RWPE2 (cell line): ENCODE results near the gene MAN1C1.

Source experiments
- ATAC-seq: fragments of 200-7000 bp; cut with Tn5 transposase; 3 replicates; pipeline ENCODE4 v1.9.1; 2021; ENCODE audit warnings: low read depth
- DNase-seq: peaks from one replicate; pipeline ENCODE4 v3.0.0-alpha.2; 2020; ENCODE audit warnings: low spot score
- H3K27ac ChIP-seq: fragments of 450-650 bp; 2 replicates; pipeline ENCODE4 v1.5.1; 2017; ENCODE audit warnings: mild to moderate bottlenecking; ENCODE audit not compliant: poor library complexity, severe bottlenecking
- H3K27me3 ChIP-seq: fragments of 250-450 bp; sonication (Bioruptor Pico); 2 replicates; pipeline ENCODE4 v1.5.1; 2021; ENCODE audit warnings: mild to moderate bottlenecking, moderate library complexity; ENCODE audit not compliant: insufficient read depth, poor library complexity, severe bottlenecking
- H3K36me3 ChIP-seq: fragments of 250-450 bp; sonication (Bioruptor Pico); 2 replicates; pipeline ENCODE4 v1.5.1; 2020; ENCODE audit warnings: low read depth, mild to moderate bottlenecking, moderate library complexity
- H3K4me1 ChIP-seq: fragments of 250-450 bp; sonication (Bioruptor Pico); 2 replicates; pipeline ENCODE4 v1.5.1; 2021; ENCODE audit warnings: mild to moderate bottlenecking, moderate library complexity; ENCODE audit not compliant: insufficient read depth, poor library complexity, severe bottlenecking
- H3K4me3 ChIP-seq: fragments of 250-450 bp; sonication (Bioruptor Pico); 2 replicates; pipeline ENCODE4 v1.5.1; 2021; ENCODE audit warnings: mild to moderate bottlenecking, moderate library complexity; ENCODE audit not compliant: severe bottlenecking
- H3K9me3 ChIP-seq: fragments of 250-450 bp; sonication (Bioruptor Pico); 2 replicates; pipeline ENCODE4 v1.5.1; 2021; ENCODE audit warnings: mild to moderate bottlenecking, moderate library complexity; ENCODE audit not compliant: severe bottlenecking
- TF ChIP-seq, protein P1 (sequence below): fragments of 450-650 bp; IDR thresholded peaks from one replicate; pipeline ENCODE4 v1.5.1; 2017; ENCODE audit warnings: mild to moderate bottlenecking, moderate library complexity; ENCODE audit not compliant: poor library complexity, severe bottlenecking

MAN1C1 gene

DNA sequence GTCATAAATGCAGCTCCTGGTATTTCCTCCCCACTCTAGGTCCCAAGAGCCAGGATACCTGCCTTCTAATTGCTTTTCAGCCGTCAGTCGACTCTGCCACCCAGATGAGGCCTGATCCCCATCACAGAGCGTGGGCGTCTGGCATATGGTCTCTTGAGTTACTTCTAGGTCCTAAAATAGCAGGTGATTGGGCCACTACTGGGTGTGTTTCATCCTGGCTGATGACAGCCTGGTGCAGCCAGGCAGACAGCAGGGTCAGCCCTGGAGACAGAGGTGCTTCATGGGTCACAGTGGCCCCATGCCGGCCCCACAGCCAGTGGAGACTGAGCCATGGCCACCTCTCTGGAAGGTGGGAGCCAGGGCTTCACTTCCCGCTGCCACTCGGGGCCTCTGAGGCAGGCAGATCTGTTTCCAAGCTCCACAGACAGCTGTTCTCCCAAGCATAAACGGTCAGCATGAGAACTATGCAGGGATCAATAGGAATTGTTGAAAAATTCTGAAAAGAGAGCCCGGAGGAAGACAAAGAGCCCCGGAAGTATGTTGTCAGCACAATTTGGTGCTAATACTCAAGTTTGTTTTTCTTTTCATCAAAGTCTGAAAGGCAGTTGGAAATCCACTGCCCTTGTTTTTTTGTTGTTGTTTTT lies 83.0 kb downstream of the MAN1C1 start:
- H3K27ac ChIP-seq = no peak overlapping the region
- H3K27me3 ChIP-seq = no peaks in the 10 kb centered on the region
- no peak for ATAC-seq
- TF ChIP-seq, protein P1, sequence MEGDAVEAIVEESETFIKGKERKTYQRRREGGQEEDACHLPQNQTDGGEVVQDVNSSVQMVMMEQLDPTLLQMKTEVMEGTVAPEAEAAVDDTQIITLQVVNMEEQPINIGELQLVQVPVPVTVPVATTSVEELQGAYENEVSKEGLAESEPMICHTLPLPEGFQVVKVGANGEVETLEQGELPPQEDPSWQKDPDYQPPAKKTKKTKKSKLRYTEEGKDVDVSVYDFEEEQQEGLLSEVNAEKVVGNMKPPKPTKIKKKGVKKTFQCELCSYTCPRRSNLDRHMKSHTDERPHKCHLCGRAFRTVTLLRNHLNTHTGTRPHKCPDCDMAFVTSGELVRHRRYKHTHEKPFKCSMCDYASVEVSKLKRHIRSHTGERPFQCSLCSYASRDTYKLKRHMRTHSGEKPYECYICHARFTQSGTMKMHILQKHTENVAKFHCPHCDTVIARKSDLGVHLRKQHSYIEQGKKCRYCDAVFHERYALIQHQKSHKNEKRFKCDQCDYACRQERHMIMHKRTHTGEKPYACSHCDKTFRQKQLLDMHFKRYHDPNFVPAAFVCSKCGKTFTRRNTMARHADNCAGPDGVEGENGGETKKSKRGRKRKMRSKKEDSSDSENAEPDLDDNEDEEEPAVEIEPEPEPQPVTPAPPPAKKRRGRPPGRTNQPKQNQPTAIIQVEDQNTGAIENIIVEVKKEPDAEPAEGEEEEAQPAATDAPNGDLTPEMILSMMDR = no peak
- H3K4me3 ChIP-seq = no peak overlapping the region
- no peaks in the 10 kb centered on the region for H3K36me3 ChIP-seq
- H3K9me3 ChIP-seq = no peaks in the 10 kb centered on the region
- no peak for DNase-seq
- H3K4me1 ChIP-seq = peaks cover 10% of the 10 kb centered on the region

DNA sequence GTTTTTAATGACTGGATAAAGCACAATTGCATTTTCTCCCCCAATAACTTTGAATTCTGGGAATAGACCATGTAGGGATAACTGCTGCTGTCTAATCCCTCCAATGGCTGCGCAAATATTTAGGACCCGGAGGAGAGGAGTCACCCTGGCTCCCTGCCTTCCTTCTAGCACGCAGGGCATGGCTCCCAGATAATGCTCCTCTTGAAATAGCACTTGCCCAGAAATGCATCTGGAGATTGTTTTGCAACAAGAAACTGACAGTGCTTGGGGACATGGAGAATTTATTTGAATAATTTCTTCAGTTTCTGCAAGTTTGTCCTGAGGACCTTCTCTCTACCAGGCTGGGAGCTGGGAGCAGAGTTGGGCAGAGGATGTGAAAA lies 83.5 kb downstream of the MAN1C1 start:
- ATAC-seq (no peak), DNase-seq (no peak)
- H3K27ac ChIP-seq = no peak overlapping the region
- TF ChIP-seq, protein P1 = no peak
- H3K4me1 ChIP-seq = peaks cover 9% of the 10 kb centered on the region
- H3K36me3 ChIP-seq = no peaks in the 10 kb centered on the region
- no peaks in the 10 kb centered on the region for H3K27me3 ChIP-seq
- H3K4me3 ChIP-seq = no peak overlapping the region
- no peaks in the 10 kb centered on the region for H3K9me3 ChIP-seq

- Histone ChIP-seq H3K9me3 (no peaks in the 10 kb centered on the region), H3K4me1 (peaks cover 4% of the 10 kb centered on the region), H3K36me3 (no peaks in the 10 kb centered on the region), H3K4me3 (no peak overlapping the region), H3K27ac (no peak overlapping the region), H3K27me3 (no peaks in the 10 kb centered on the region)
- ATAC-seq (no peak), DNase-seq (no peak)
- TF ChIP-seq, protein P1 = no peak
These were observed 84.0 kb downstream of the MAN1C1 start for GRCh38 chr1:25700626-25701025.

- TF ChIP-seq, protein P1 = no peak
- Histone ChIP-seq H3K36me3 (no peaks in the 10 kb centered on the region), H3K4me3 (no peak overlapping the region), H3K4me1 (no peaks in the 10 kb centered on the region), H3K9me3 (no peaks in the 10 kb centered on the region), H3K27ac (no peak overlapping the region), H3K27me3 (no peaks in the 10 kb centered on the region)
- ATAC-seq (no peak), DNase-seq (no peak)
These were observed 84.6 kb downstream of the MAN1C1 start for GRCh38 chr1:25701030-25701785.
